Activated CD4-positive, alpha-beta T cell treated with anti-CD3 and anti-CD28 coated beads, Interleukin-2, amount 10 ng/mL, durations not matched to agents 7 days and 5 days (primary cell): Measurements from ENCODE around the gene FBXO10. TPM values are rescaled to one million over a fixed set of nuclear protein-coding genes. Genes with fewer than 3 reads are reported as not detected.
A peak's percentile ranks its signal among the peaks of the same experiment; 100 is the strongest.

Experiments used
- CTCF ChIA-PET: fragments of 350-600 bp; sonication (Branson Sonifier 250); formaldehyde crosslinking; loops from one replicate; lab custom pipeline; 2021; ENCODE audit warnings: antibody characterized with exemption; lab: Charles Lee
- POLR2A ChIA-PET: fragments of 350-600 bp; sonication (Branson Sonifier 250); formaldehyde crosslinking; loops from one replicate; lab custom pipeline; 2021; ENCODE audit warnings: antibody characterized with exemption; lab: Charles Lee
- DNase-seq: peaks from one replicate; pipeline ENCODE4 v3.0.0-alpha.2; 2020
- H3K27ac Mint-ChIP-seq: one replicate; pipeline ENCODE4 v1.8.0; 2021; ENCODE audit warnings: mild to moderate bottlenecking, moderate library complexity, mixed read lengths
- H3K27me3 Mint-ChIP-seq: one replicate; pipeline ENCODE4 v1.8.0; 2021; ENCODE audit warnings: mixed read lengths
- H3K36me3 Mint-ChIP-seq: one replicate; pipeline ENCODE4 v1.8.0; 2021; ENCODE audit warnings: low read depth, mixed read lengths
- H3K4me1 Mint-ChIP-seq: one replicate; pipeline ENCODE4 v1.8.0; 2021; ENCODE audit warnings: mixed read lengths
- H3K4me3 Mint-ChIP-seq: one replicate; pipeline ENCODE4 v1.8.0; 2021; ENCODE audit warnings: mild to moderate bottlenecking, moderate library complexity, mixed read lengths
- H3K9me3 Mint-ChIP-seq: one replicate; pipeline ENCODE4 v1.8.0; 2021; ENCODE audit warnings: mixed read lengths
- total RNA-seq, 2 experiments: library from RNA; stranded (reverse); gene quantifications; one replicate each; pipeline ENCODE4 v1.2.3, GENCODE V29; 2021

The FBXO10 gene
- total RNA-seq, 2 experiments from 2014 or later, result 2.6 TPM

DNA sequence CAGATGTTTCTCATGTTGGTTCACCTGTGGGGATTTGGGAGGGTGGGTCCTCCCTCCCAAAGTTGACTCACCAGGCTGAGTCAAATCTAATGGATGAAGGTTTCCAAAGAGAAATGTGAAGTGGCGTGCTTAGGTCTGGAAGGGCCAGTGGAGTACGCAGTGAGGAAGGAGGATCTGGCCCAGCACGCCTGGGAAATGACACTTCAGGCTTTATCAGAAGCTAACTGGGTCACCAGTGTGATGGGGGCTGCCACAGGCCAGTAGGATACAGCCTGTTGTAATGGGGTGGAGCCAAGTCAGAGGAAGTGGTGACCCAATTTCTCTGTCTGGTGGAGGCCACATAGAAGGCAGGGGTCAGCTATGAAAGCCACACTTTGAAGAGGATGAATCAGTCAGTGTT is 72.4 kb downstream of the FBXO10 start:
- DNase-seq, result no peak
- H3K36me3 Mint-ChIP-seq, result peaks cover 43% of the 10 kb centered on the region
- ChIA-PET POLR2A (no interaction called here), CTCF (interaction anchor here (1.1 to 1.5 kb wide), 2 partner anchors 8 to 15 kb away, joined by 4 to 5 read pairs; no protein-coding TSS in a partner anchor)
- H3K9me3 Mint-ChIP-seq, result no peaks in the 10 kb centered on the region
- no peak overlapping the region for H3K27ac Mint-ChIP-seq
- H3K27me3 Mint-ChIP-seq, result no peaks in the 10 kb centered on the region
- no peak overlapping the region for H3K4me3 Mint-ChIP-seq
- peaks cover 19% of the 10 kb centered on the region for H3K4me1 Mint-ChIP-seq

DNA sequence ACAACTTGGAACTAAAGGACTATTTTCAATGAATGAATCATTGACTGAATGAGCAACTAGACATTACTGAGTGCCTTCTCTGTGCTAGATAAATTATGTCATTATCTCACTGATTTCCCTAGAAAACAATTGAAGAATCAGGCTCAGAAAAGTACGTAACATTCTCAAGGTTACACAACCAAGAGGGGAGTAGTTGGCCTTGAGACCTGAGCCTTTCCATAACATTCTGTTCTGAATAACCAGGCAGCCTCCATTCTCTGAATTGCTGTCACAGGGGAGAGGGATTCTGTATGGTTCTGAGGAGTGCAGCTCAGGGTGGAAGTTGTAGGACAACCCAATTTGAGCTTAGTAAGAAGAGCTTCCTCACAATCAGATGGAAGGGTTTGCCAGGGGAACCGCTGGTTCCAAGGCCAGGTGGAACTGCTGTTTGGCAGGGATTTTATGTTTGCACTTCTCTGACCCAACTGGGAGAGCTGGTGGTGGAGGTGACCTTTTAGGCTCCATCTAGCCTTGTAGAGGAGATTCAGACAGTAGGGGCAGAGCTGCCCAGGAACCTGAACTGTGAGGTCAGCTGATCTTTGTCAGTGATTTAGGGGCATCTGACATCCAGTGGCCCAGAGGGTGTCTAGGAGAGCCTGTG is 74.1 kb downstream of the FBXO10 start:
- Mint-ChIP-seq H3K4me1 (peaks cover 19% of the 10 kb centered on the region), H3K9me3 (no peaks in the 10 kb centered on the region), H3K27me3 (no peaks in the 10 kb centered on the region), H3K27ac (peak overlapping the region; percentile 66), H3K36me3 (peaks cover 50% of the 10 kb centered on the region), H3K4me3 (no peak overlapping the region)
- CTCF ChIA-PET, result interaction anchor here (0.7 to 1.0 kb wide), 2 partner anchors 16 to 696 kb away, joined by 3 read pairs; partner anchors contain the start of gene POLR1E
- POLR2A ChIA-PET, result no interaction called here
- DNase-seq, result no peak

DNA sequence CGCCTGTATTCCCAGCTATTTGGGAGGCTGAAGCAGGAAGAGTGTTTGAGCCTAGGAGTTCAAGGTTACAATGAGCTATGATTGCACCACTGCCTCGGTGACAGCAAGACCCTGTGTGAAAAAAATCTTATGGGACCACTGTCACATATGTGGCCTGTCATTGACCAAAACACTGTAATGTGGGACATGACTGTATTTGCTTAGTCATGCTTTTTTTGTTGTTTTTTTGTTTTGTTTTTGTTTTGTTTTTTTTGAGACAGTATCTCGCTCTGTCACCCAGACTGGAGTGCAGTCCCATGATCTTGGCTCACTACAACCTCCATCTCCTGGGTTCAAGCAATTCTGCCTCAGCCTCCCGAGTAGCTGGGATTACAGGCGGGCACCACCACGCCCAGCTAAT is 76.9 kb downstream of the FBXO10 start:
- Mint-ChIP-seq H3K27me3 (no peaks in the 10 kb centered on the region), H3K4me1 (peaks cover 22% of the 10 kb centered on the region), H3K9me3 (no peaks in the 10 kb centered on the region), H3K4me3 (no peak overlapping the region), H3K27ac (no peak overlapping the region), H3K36me3 (peaks cover 56% of the 10 kb centered on the region)
- DNase-seq, result no peak
- POLR2A ChIA-PET, result interaction anchor here (0.7 kb wide), 1 partner anchor 10 kb away, joined by 3 read pairs; no protein-coding TSS in a partner anchor
- CTCF ChIA-PET, result interaction anchor here (0.8 kb wide), 1 partner anchor 8 kb away, joined by 4 read pairs; no protein-coding TSS in a partner anchor

DNA sequence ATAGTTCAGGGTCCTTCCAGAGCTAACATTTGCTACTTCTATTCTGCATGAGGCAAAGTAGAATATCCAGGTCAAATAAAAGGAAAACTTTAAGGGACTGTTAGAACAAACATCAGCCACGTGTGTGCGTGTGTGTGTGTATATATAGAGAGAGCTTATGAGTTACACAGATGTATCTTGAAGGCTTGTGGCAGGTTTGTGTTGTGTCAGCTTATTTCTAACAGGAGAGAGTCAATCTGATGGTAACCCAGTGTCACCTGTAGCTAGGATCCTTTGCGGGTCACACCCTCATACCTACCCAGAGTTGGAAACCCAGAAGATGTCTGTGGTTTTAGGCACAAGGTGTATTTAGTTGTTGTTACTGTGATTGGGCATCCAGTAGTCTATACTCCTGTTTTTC is 77.7 kb downstream of the FBXO10 start:
- no peak overlapping the region for H3K4me3 Mint-ChIP-seq
- H3K36me3 Mint-ChIP-seq, result peaks cover 55% of the 10 kb centered on the region
- H3K27ac Mint-ChIP-seq, result no peak overlapping the region
- ChIA-PET POLR2A (no interaction called here), CTCF (interaction anchor here (0.6 to 1.0 kb wide), 2 partner anchors 11 to 58 kb away, joined by 3 read pairs; no protein-coding TSS in a partner anchor)
- no peaks in the 10 kb centered on the region for H3K27me3 Mint-ChIP-seq
- H3K4me1 Mint-ChIP-seq, result peaks cover 15% of the 10 kb centered on the region
- DNase-seq, result no peak
- no peaks in the 10 kb centered on the region for H3K9me3 Mint-ChIP-seq

DNA sequence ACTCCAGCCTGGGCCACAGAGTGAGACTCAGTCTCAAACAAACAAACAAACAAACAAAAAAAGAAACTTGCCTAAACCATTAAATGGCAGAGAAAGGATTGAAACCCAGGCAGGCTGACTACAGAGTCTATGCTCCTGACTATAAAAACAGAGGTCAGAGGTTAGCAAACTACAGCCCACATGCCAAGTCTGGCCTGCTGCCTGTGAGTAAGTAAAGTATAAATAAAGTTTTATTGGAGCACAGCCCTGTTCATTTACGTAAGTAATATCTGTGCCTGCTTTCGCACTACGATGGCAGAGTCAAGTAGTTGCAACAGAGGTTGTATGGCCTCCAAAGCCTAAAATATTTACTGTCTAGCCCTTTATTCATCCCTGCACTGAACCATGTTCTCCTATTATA is 78.9 kb downstream of the FBXO10 start:
- no peaks in the 10 kb centered on the region for H3K27me3 Mint-ChIP-seq
- DNase-seq, result no peak
- ChIA-PET POLR2A (no interaction called here), CTCF (interaction anchor here (1.0 kb wide), 1 partner anchor 12 kb away, joined by 3 read pairs; no protein-coding TSS in a partner anchor)
- no peak overlapping the region for H3K4me3 Mint-ChIP-seq
- H3K36me3 Mint-ChIP-seq, result peaks cover 50% of the 10 kb centered on the region
- no peaks in the 10 kb centered on the region for H3K9me3 Mint-ChIP-seq
- H3K27ac Mint-ChIP-seq, result no peak overlapping the region
- H3K4me1 Mint-ChIP-seq, result peaks cover 6% of the 10 kb centered on the region

DNA sequence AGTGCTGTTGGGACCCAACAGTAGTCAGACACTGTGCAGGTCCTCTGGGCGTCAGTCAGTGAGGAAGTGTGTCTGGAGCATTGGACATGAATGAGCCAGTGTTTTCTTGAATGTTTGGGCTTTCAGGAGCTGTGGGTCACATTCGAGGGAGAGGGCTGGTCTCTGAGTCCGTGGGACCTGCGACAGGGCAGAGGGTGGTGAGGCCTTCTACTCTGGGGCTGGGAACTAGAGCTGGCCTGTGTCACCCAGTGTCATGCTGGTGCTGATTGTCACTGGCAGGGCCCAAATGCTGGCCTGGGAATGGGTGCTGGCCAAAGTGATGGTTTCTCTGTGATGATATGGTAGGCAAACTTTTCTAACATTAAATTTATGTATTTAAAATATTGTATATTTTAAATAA is 80.2 kb downstream of the FBXO10 start:
- CTCF ChIA-PET, result interaction anchor here (0.8 to 2.0 kb wide), 4 partner anchors 8 to 72 kb away, joined by 3 to 7 read pairs (median 5); partner anchors contain the start of gene POLR1E
- peaks cover 44% of the 10 kb centered on the region for H3K36me3 Mint-ChIP-seq

DNA sequence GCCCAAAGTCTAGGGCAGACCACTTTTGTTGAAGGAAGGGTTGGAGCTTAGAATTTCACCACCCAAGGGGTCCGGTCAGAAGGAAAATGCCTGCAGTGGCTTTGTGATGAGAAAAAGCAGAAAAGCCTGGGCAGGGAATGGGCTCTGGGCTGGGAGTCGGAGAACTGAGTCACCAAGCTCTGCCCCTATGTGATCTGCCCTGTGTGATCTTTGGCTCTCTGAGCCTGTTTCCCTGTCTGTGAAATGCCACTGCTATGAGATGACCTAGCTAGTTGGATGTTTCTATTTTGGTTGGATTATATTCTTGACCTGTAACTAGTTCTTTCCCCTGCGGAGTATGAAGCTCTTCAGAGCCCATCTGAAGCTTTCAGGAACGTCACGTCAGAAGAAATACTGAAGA is 80.6 kb downstream of the FBXO10 start:
- ChIA-PET CTCF (interaction anchor here (0.8 to 2.0 kb wide), 4 partner anchors 9 to 72 kb away, joined by 3 to 7 read pairs (median 5); partner anchors contain the start of gene POLR1E), POLR2A (no interaction called here)
- Mint-ChIP-seq H3K36me3 (peaks cover 49% of the 10 kb centered on the region), H3K27ac (no peak overlapping the region), H3K4me3 (no peak overlapping the region), H3K4me1 (peaks cover 6% of the 10 kb centered on the region), H3K9me3 (no peaks in the 10 kb centered on the region), H3K27me3 (no peaks in the 10 kb centered on the region)
- no peak for DNase-seq

More for the DNA sequence above, 80.2 kb downstream of the FBXO10 start:
- Mint-ChIP-seq H3K4me1 (peaks cover 4% of the 10 kb centered on the region), H3K4me3 (no peak overlapping the region), H3K27ac (no peak overlapping the region), H3K9me3 (no peaks in the 10 kb centered on the region), H3K27me3 (no peaks in the 10 kb centered on the region)
- DNase-seq, result no peak
- POLR2A ChIA-PET, result no interaction called here

DNA sequence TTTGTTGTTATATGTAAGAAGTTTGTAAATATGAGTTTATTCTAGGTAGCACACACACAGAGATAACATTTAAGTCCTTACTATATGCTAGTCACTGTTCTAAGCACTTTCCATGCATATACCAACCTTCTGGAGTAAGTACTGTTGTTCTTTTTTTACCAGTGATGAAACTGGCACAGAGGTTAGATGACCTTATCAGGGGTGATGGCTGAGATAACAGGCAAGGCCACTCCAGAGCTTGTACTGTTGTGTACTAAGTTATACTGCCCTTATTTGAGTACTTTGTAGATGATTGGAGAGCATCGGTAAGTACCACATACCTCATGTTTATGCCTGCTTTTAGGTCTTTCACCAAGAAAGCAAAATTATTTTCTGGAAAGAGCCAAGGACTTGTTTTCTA is 84.2 kb downstream of the FBXO10 start:
- H3K27me3 Mint-ChIP-seq, result no peaks in the 10 kb centered on the region
- DNase-seq, result no peak
- peaks cover 30% of the 10 kb centered on the region for H3K4me1 Mint-ChIP-seq
- ChIA-PET CTCF (interaction anchor here (0.6 kb wide), 1 partner anchor 210 kb away, joined by 3 read pairs; no protein-coding TSS in a partner anchor), POLR2A (no interaction called here)
- no peak overlapping the region for H3K4me3 Mint-ChIP-seq
- H3K36me3 Mint-ChIP-seq, result peaks cover 52% of the 10 kb centered on the region
- H3K9me3 Mint-ChIP-seq, result no peaks in the 10 kb centered on the region
- H3K27ac Mint-ChIP-seq, result no peak overlapping the region

DNA sequence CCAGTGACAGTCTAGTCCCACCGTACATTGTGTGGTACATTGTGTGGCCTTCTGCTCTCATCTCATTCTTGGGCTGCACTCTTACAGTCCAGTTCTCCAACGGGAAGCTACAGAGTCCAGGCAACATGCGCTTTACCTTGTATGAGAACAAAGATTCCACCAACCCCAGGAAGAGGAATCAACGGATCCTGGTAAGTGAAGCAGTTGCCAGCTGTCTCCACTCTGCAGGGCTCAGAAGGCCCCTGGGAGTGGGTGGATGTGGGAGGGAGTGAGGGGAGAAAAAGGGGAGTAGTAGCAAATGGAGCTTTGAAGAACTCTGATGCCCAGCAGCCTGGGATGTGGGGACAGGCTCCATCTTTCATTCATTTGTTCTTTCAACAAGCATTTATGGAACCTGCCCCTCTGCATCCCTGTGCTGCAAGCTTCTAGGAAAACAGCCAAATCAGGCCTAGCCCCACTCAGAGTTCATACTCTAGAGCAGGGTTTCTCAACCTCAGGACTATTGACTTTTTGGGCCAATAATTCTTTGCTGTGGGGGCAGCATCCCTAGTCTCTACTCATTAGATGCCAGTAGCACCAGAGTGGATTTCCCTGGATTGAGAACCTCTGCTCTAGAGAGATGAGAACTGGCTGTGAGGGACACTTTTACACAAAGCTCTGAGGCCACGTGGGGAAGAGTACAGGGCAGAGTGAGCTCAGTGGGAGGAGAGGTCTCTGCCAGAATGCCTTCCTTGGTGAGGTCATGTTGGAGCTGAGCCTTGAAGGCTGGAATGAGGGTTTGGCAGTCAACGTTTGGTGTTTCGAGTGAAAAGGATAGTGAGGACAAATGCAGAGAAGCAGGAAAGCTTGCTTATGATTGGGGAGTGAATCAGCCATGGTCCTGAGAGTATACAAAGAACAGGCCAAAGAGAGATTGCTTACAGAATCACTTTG is 89.3 kb downstream of the FBXO10 start:
- Mint-ChIP-seq H3K36me3 (peaks cover 28% of the 10 kb centered on the region), H3K4me1 (peaks cover 43% of the 10 kb centered on the region), H3K9me3 (no peaks in the 10 kb centered on the region), H3K4me3 (peak overlapping the region; percentile 91), H3K27ac (peak overlapping the region; percentile 94), H3K27me3 (peaks cover under 1% of the 10 kb centered on the region)
- ChIA-PET POLR2A (interaction anchor here (0.5 to 1.1 kb wide), 2 partner anchors 105 to 1043 kb away, joined by 4 read pairs; partner anchors contain the start of gene TOMM5), CTCF (interaction anchor here (0.6 to 2.1 kb wide), 2 partner anchors 8 to 33 kb away, joined by 3 to 7 read pairs; no protein-coding TSS in a partner anchor)
- no peak for DNase-seq

DNA sequence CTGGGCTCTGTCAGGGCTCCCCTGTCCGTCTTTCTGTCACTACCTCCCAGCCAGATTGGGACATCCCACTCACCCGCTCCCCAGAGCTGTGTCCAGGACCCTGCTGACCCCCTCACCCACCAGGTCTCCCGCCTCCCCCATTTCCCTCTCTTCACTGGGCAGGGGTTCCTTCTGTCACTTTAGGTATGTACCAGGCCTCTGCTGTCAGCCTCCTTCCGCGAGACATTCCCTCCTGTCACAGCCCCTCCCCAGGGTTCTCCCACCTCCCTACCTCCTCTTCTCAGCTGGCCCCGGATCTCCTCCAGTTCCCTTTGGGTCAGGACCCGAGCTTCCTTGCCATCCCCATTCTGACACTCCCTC is 89.9 kb downstream of the FBXO10 start:
- peaks cover 26% of the 10 kb centered on the region for H3K36me3 Mint-ChIP-seq
- H3K9me3 Mint-ChIP-seq, result no peaks in the 10 kb centered on the region
- ChIA-PET POLR2A (interaction anchor here (0.5 to 1.1 kb wide), 2 partner anchors 106 to 1043 kb away, joined by 4 read pairs; partner anchors contain the start of gene TOMM5), CTCF (interaction anchor here (0.6 to 2.1 kb wide), 3 partner anchors 9 to 34 kb away, joined by 3 to 7 read pairs (median 3); no protein-coding TSS in a partner anchor)
- H3K27me3 Mint-ChIP-seq, result peaks cover 6% of the 10 kb centered on the region
- peak overlapping the region; percentile 91 for H3K4me3 Mint-ChIP-seq
- DNase-seq, result no peak
- peak overlapping the region; percentile 94 for H3K27ac Mint-ChIP-seq
- H3K4me1 Mint-ChIP-seq, result peaks cover 41% of the 10 kb centered on the region

DNA sequence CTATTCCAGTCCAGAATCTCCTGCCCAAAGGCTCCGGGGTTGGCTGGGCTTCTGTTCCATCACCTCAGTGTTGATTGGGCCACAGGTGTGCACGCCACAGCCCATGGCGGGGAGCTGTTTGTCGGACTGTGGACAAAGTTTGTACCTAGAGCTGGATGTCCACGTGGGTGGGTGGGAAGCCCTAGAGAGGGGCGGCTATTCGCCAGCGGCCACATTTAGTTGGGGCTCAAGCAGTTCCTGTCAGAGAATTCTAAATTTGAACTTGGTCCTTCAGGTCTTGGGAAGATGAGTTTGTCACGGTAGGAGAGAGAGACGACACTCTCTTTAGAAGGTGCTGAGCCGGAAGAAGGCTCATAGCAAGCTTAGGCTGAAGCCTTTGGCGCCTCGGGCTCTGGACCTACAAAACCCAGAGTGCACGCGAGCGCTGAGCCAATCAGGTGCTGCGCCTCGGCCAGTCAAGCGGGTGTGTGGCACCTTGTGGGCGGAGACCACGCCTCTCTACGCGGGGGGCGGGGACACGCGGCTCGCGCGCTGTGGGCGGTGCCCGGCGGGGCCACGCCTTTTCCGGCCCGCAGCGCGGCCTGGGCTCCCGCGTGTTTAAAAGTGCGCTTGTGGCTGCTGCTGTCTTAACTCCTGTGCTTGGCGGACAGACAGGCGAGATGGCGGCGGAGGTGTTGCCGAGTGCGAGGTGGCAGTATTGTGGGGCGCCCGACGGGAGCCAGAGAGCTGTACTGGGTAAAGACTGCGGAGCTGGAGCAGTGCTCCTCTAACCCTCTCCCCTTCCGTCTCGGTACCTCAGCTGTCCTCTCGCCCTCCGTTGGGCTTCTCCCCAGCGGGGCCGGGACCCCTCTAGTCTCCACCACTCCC is 90.6 kb downstream of the FBXO10 start, which contains the start of gene POLR1E:
Gene POLR1E (plus strand): TSS at position 560 of the 867 bp plus-strand sequence. CDS start 100 bp downstream, at position 660.
- CTCF ChIA-PET, result interaction anchor here (0.6 to 2.1 kb wide), 4 partner anchors 10 to 71 kb away, joined by 3 to 7 read pairs (median 3); no protein-coding TSS in a partner anchor
- POLR2A ChIA-PET, result interaction anchor here (0.6 to 1.4 kb wide), 4 partner anchors 20 to 264 kb away, joined by 3 to 4 read pairs (median 4); partner anchors contain the start of genes TOMM5 and ZBTB5
- H3K4me1 Mint-ChIP-seq, result peaks cover 39% of the 10 kb centered on the region

More for the DNA sequence above, 90.6 kb downstream of the FBXO10 start, which contains the start of gene POLR1E:
- Mint-ChIP-seq H3K4me3 (peak within 1 kb of the TSS; percentile 91), H3K27ac (peak within 1 kb of the TSS; percentile 94), H3K27me3 (peaks cover 7% of the 10 kb centered on the region), H3K9me3 (no peaks in the 10 kb centered on the region), H3K36me3 (peaks cover 22% of the 10 kb centered on the region)
- DNase-seq, result peak; percentile 96
